Mesenchymal stem cell (in vitro differentiated cells and primary cell): ENCODE measurements around the gene THEMIS.
A peak's percentile ranks its signal among the peaks of the same experiment; 100 is the strongest.

Experiments used
- DNase-seq: peaks from one replicate; pipeline ENCODE4 v3.0.0-alpha.2; 2013
- H2AFZ ChIP-seq: one replicate; pipeline ENCODE4 v1.6.1; 2013; ENCODE audit warnings: low read depth, mild to moderate bottlenecking, control low read depth, inconsistent platforms, low read length, moderate library complexity
- H2AK5ac ChIP-seq: 2 replicates; pipeline ENCODE4 v1.6.1; 2013; ENCODE audit warnings: low read length, moderate library complexity, mild to moderate bottlenecking, inconsistent platforms; ENCODE audit not compliant: severe bottlenecking
- H2BK120ac ChIP-seq: one replicate; pipeline ENCODE4 v1.6.1; 2013; ENCODE audit warnings: low read depth, mild to moderate bottlenecking, inconsistent platforms, low read length, moderate library complexity
- H2BK12ac ChIP-seq, 2 experiments: one replicate each; pipeline ENCODE4 v1.6.1; 2013; ENCODE audit warnings: inconsistent platforms in 2 of 2, low read length in 2 of 2, mild to moderate bottlenecking in 2 of 2, moderate library complexity in 2 of 2, control low read depth in 1 of 2
- H2BK15ac ChIP-seq: one replicate; pipeline ENCODE4 v1.6.1; 2013; ENCODE audit warnings: mild to moderate bottlenecking, low read depth, inconsistent platforms; ENCODE audit not compliant: poor library complexity, severe bottlenecking
- H2BK5ac ChIP-seq: 2 replicates; pipeline ENCODE4 v1.6.1; 2013; ENCODE audit warnings: low read depth, mild to moderate bottlenecking, low read length, control low read depth, inconsistent platforms; ENCODE audit not compliant: poor library complexity, severe bottlenecking
- H3K14ac ChIP-seq, 2 experiments: one replicate each; pipeline ENCODE4 v1.6.1; 2013; ENCODE audit warnings: inconsistent platforms in 2 of 2, low read length in 2 of 2, control low read depth in 1 of 2, mild to moderate bottlenecking in 1 of 2, moderate library complexity in 1 of 2
- H3K18ac ChIP-seq, 2 experiments: one replicate each; pipeline ENCODE4 v1.6.1; 2013; ENCODE audit warnings: inconsistent platforms in 2 of 2, low read length in 2 of 2, control low read depth in 1 of 2, low read depth in 1 of 2, mild to moderate bottlenecking in 1 of 2
- H3K23ac ChIP-seq, 2 experiments: one replicate each; pipeline ENCODE4 v1.6.1; 2013; ENCODE audit warnings: inconsistent platforms in 2 of 2, low read length in 2 of 2, mild to moderate bottlenecking in 2 of 2, moderate library complexity in 2 of 2, control low read depth in 1 of 2
- H3K27ac ChIP-seq: 2 replicates; pipeline ENCODE4 v1.5.1; 2013; ENCODE audit warnings: mild to moderate bottlenecking, moderate library complexity, low read length, control low read depth, inconsistent platforms; ENCODE audit not compliant: poor library complexity, severe bottlenecking
- H3K27me3 ChIP-seq, 2 experiments: 2 replicates each; pipeline versions ENCODE4 v1.6.1 to v1.7.0; 2013; ENCODE audit warnings: low read length in 2 of 2, mild to moderate bottlenecking in 2 of 2, moderate library complexity in 2 of 2, control low read depth in 1 of 2, inconsistent platforms in 1 of 2; ENCODE audit not compliant: control insufficient read depth in 1 of 2, insufficient read depth in 1 of 2
- H3K36me3 ChIP-seq, 2 experiments: 2 replicates each; pipeline versions ENCODE4 v1.6.1 to v1.7.0; 2013; ENCODE audit warnings: low read length in 2 of 2, control low read depth in 1 of 2, inconsistent platforms in 1 of 2, low read depth in 1 of 2, mild to moderate bottlenecking in 1 of 2; ENCODE audit not compliant: insufficient read depth in 2 of 2, control insufficient read depth in 1 of 2
- H3K4ac ChIP-seq, 2 experiments: one replicate each; pipeline ENCODE4 v1.6.1; 2013; ENCODE audit warnings: inconsistent platforms in 2 of 2, low read length in 2 of 2, mild to moderate bottlenecking in 2 of 2, moderate library complexity in 2 of 2, control low read depth in 1 of 2, low read depth in 1 of 2
- H3K4me1 ChIP-seq: 2 replicates; pipeline ENCODE4 v1.6.1; 2013; ENCODE audit warnings: low read depth, low read length, control low read depth; ENCODE audit not compliant: control insufficient read depth, insufficient read depth
- H3K4me2 ChIP-seq: 2 replicates; pipeline ENCODE4 v1.6.1; 2013; ENCODE audit warnings: low read length, mild to moderate bottlenecking, inconsistent platforms; ENCODE audit not compliant: poor library complexity, severe bottlenecking
- H3K4me3 ChIP-seq, 2 experiments: 2 replicates each; pipeline versions ENCODE4 v1.5.1 to v1.7.0; 2013; ENCODE audit warnings: low read length in 2 of 2, mild to moderate bottlenecking in 2 of 2, control low read depth in 1 of 2, low read depth in 1 of 2; ENCODE audit not compliant: insufficient read depth in 1 of 2
- H3K79me1 ChIP-seq: replicated peaks from 2 replicates; pipeline ENCODE4 v1.6.1; 2013; ENCODE audit warnings: mild to moderate bottlenecking, control low read depth, low read length, inconsistent platforms; ENCODE audit not compliant: poor library complexity, severe bottlenecking
- H3K9ac ChIP-seq: 2 replicates; pipeline ENCODE4 v1.7.0; 2013; ENCODE audit warnings: mild to moderate bottlenecking, low read length, moderate library complexity
- H3K9me3 ChIP-seq: 2 replicates; pipeline ENCODE4 v1.7.0; 2013; ENCODE audit warnings: mild to moderate bottlenecking, low read length; ENCODE audit not compliant: control insufficient read depth
- H4K8ac ChIP-seq: one replicate; pipeline ENCODE4 v1.6.1; 2013; ENCODE audit warnings: inconsistent platforms, mild to moderate bottlenecking, low read length, moderate library complexity
- H4K91ac ChIP-seq: one replicate; pipeline ENCODE4 v1.6.1; 2013; ENCODE audit warnings: mild to moderate bottlenecking, low read length, inconsistent platforms
- WGBS: methylation state at CpG from one replicate; pipeline ENCODE4 v1.1.7; 2013; ENCODE audit warnings: mixed read lengths; 5-methylcytosine and 5-hydroxymethylcytosine counted together

The THEMIS gene

GRCh38 chr6:127811900-127812570, 88.8 kb downstream of the THEMIS start:
- H4K8ac ChIP-seq: no peak overlapping the region
- no peak overlapping the region for H2BK120ac ChIP-seq
- H3K27ac ChIP-seq: no peak overlapping the region
- no peaks in the 10 kb centered on the region for H3K79me1 ChIP-seq
- 61% methylated on average over 3 of the region's 4 CpGs for WGBS
- H3K4ac ChIP-seq: no peak overlapping the region
- DNase-seq: no peak
- no peak overlapping the region for H3K4me3 ChIP-seq
- H3K9me3 ChIP-seq: no peaks in the 10 kb centered on the region
- no peak overlapping the region for H2BK12ac ChIP-seq
- H3K23ac ChIP-seq: no peak overlapping the region
- H3K4me1 ChIP-seq: no peaks in the 10 kb centered on the region
- H2AK5ac ChIP-seq: no peak overlapping the region
- H3K36me3 ChIP-seq: no peaks in the 10 kb centered on the region
- no peak overlapping the region for H2BK15ac ChIP-seq
- H4K91ac ChIP-seq: no peak overlapping the region
- H3K18ac ChIP-seq: no peak overlapping the region
- no peak overlapping the region for H2AFZ ChIP-seq
- H3K27me3 ChIP-seq: no peaks in the 10 kb centered on the region
- no peak overlapping the region for H2BK5ac ChIP-seq
- H3K4me2 ChIP-seq: no peak overlapping the region
- H3K14ac ChIP-seq: no peak overlapping the region
- no peak overlapping the region for H3K9ac ChIP-seq

GRCh38 chr6:127807806-127808517, 92.9 kb downstream of the THEMIS start:
- H2BK12ac ChIP-seq: no peak overlapping the region
- H3K4ac ChIP-seq: no peak overlapping the region
- peak overlapping the region in 1 of 2 experiments; percentile 52 for H3K23ac ChIP-seq
- no peak overlapping the region for H4K91ac ChIP-seq
- H3K79me1 ChIP-seq: no peaks in the 10 kb centered on the region
- WGBS: 89% methylated on average over 4 of the region's 4 CpGs
- no peak for DNase-seq
- no peak overlapping the region for H3K4me2 ChIP-seq
- H3K36me3 ChIP-seq: no peaks in the 10 kb centered on the region
- no peak overlapping the region for H3K9ac ChIP-seq
- H3K27ac ChIP-seq: no peak overlapping the region
- no peaks in the 10 kb centered on the region for H3K9me3 ChIP-seq
- no peaks in the 10 kb centered on the region for H3K4me1 ChIP-seq
- H2AFZ ChIP-seq: no peak overlapping the region
- no peak overlapping the region for H2BK15ac ChIP-seq
- H3K27me3 ChIP-seq: no peaks in the 10 kb centered on the region
- H3K4me3 ChIP-seq: no peak overlapping the region
- H2BK120ac ChIP-seq: no peak overlapping the region
- no peak overlapping the region for H3K14ac ChIP-seq
- no peak overlapping the region for H3K18ac ChIP-seq
- H4K8ac ChIP-seq: no peak overlapping the region
- no peak overlapping the region for H2BK5ac ChIP-seq
- no peak overlapping the region for H2AK5ac ChIP-seq

GRCh38 chr6:127796713-127797112, 104.1 kb downstream of the THEMIS start:
- no CpG with 5 or more reads among the region's 1 CpG for WGBS

GRCh38 chr6:127794405-127794804, 106.5 kb downstream of the THEMIS start:
- no peak overlapping the region for H3K4ac ChIP-seq
- H3K4me2 ChIP-seq: no peak overlapping the region
- no peak overlapping the region for H3K9ac ChIP-seq
- H4K8ac ChIP-seq: no peak overlapping the region
- H3K9me3 ChIP-seq: no peaks in the 10 kb centered on the region
- H3K4me3 ChIP-seq: no peak overlapping the region
- H2AK5ac ChIP-seq: no peak overlapping the region
- no peak overlapping the region for H3K18ac ChIP-seq
- no peaks in the 10 kb centered on the region for H3K4me1 ChIP-seq
- no peak overlapping the region for H3K27ac ChIP-seq
- no peak overlapping the region for H2AFZ ChIP-seq
- WGBS: 75% methylated on average over 1 of the region's 1 CpG
- no peak overlapping the region for H3K14ac ChIP-seq
- no peaks in the 10 kb centered on the region for H3K27me3 ChIP-seq
- no peak overlapping the region for H2BK5ac ChIP-seq
- no peak overlapping the region for H2BK120ac ChIP-seq
- no peak overlapping the region for H2BK15ac ChIP-seq
- H3K79me1 ChIP-seq: no peaks in the 10 kb centered on the region
- H3K23ac ChIP-seq: no peak overlapping the region
- no peak overlapping the region for H4K91ac ChIP-seq
- no peak overlapping the region for H2BK12ac ChIP-seq
- DNase-seq: no peak
- no peaks in the 10 kb centered on the region for H3K36me3 ChIP-seq

More at GRCh38 chr6:127796713-127797112, 104.1 kb downstream of the THEMIS start:
- Histone ChIP-seq H2AK5ac (no peak overlapping the region), H3K23ac (no peak overlapping the region), H3K36me3 (no peaks in the 10 kb centered on the region), H2BK5ac (no peak overlapping the region), H3K9ac (no peak overlapping the region), H4K8ac (no peak overlapping the region), H2BK12ac (no peak overlapping the region), H3K79me1 (no peaks in the 10 kb centered on the region), H3K18ac (no peak overlapping the region), H3K4ac (no peak overlapping the region), H2AFZ (no peak overlapping the region), H3K14ac (no peak overlapping the region), H3K9me3 (no peaks in the 10 kb centered on the region), H2BK15ac (no peak overlapping the region), H3K27me3 (no peaks in the 10 kb centered on the region), H2BK120ac (no peak overlapping the region), H3K4me2 (no peak overlapping the region), H3K4me1 (no peaks in the 10 kb centered on the region), H4K91ac (no peak overlapping the region), H3K27ac (no peak overlapping the region), H3K4me3 (no peak overlapping the region)
- DNase-seq: no peak
